ENCODE results near the gene EYS. TPM values are rescaled to one million over a fixed set of nuclear protein-coding genes. Genes with fewer than 3 reads are reported as not detected.

EYS gene
- total RNA-seq, 1 experiment from 2014 or later: not detected

DNA sequence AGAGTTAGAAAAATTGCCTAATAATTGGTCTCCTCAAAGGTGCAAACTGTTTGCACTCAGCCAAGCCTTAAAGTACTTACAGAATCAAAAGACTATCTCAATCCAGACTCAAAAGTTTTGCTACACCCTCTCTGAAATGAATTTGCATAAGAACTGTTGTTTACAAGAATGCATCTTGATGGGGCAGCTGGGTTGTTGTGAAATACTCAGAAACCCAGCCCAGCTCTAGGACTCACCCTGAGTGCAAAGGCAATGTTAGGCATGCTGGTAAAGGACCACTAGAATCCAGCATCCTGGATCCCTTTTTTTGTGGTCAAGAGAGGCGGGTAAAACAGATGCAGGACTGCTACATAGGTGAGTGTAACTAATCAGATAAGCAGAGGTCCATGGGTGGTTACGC is 700.2 kb downstream of the EYS start:
- Histone ChIP-seq H2BK15ac (ENCODE audit: low read depth, low read length) (no peak overlapping the region), H2AK5ac (ENCODE audit: insufficient read length, low read length) (no peak overlapping the region), H3K9me3 (ENCODE audit: control insufficient read depth, low read depth, low read length) (no peaks in the 10 kb centered on the region), H4K8ac (replicated peaks; ENCODE audit: insufficient read length, low read depth, low read length) (no peak overlapping the region), H4K91ac (ENCODE audit: insufficient read length, low read depth, low read length) (no peak overlapping the region), H3K56ac (ENCODE audit: insufficient read length, low read depth, low read length) (no peak overlapping the region), H3K23ac (ENCODE audit: insufficient read length, low read depth, low read length) (no peak overlapping the region), H3K23me2 (ENCODE audit: insufficient read length, low read depth, low read length, poor library complexity, severe bottlenecking) (no peaks in the 10 kb centered on the region), H3T11ph (ENCODE audit: low read length) (no peak overlapping the region), H3K79me2 (ENCODE audit: insufficient read depth, low read length) (no peaks in the 10 kb centered on the region), H2BK120ac (ENCODE audit: low read depth, low read length, poor library complexity, severe bottlenecking) (no peak overlapping the region), H3K4ac (ENCODE audit: low read depth, low read length) (no peak overlapping the region), H3K79me1 (ENCODE audit: insufficient read depth, low read depth, low read length, poor library complexity, severe bottlenecking) (no peaks in the 10 kb centered on the region), H3K27me3 (ENCODE audit: insufficient read depth, low read length) (no peaks in the 10 kb centered on the region), H2BK5ac (ENCODE audit: insufficient read length, low read length) (no peak overlapping the region), H2AFZ (ENCODE audit: low read length) (no peak overlapping the region), H2BK12ac (ENCODE audit: insufficient read length, low read depth, low read length) (no peak overlapping the region), H4K20me1 (ENCODE audit: control insufficient read depth, insufficient read depth, insufficient read length) (no peaks in the 10 kb centered on the region), H4K5ac (ENCODE audit: insufficient read length, low read depth, low read length) (no peak overlapping the region), H3K18ac (ENCODE audit: insufficient read length, low read depth, low read length) (no peak overlapping the region), H3K14ac (ENCODE audit: insufficient read depth, low read length) (no peak overlapping the region), H2BK20ac (ENCODE audit: low read depth, low read length, poor library complexity, severe bottlenecking) (no peak overlapping the region), H3K4me2 (ENCODE audit: insufficient read depth, insufficient read length, low read length) (no peak overlapping the region), H3K9ac (ENCODE audit: extremely low read depth, insufficient read length, low read length) (no peak overlapping the region), H3K4me1 (ENCODE audit: insufficient read depth, low read length) (no peaks in the 10 kb centered on the region; the same call in 1 of the 2 replicates), H3K27ac (ENCODE audit: insufficient read length, low read depth, low read length) (no peak overlapping the region)
- Mint-ChIP-seq H3K27me3 (ENCODE audit: low read depth) (no peaks in the 10 kb centered on the region), H3K36me3 (ENCODE audit: insufficient read depth in 1 of 3, low read depth in 3 of 3) (peaks cover 0 to 15% (median 4%) of the 10 kb centered on the region in 3 experiments; a peak in 4 of 7 replicates), H3K4me1 (peaks cover 9 to 14% of the 10 kb centered on the region in 2 experiments), H3K4me3 (no peak overlapping the region), H3K9me3 (peaks cover 12 to 25% of the 10 kb centered on the region in 2 experiments), H3K27ac (no peak overlapping the region)
- no peak for DNase-seq
- no CpG with 5 or more reads among the region's 2 CpGs for WGBS (ENCODE audit: extremely low coverage, insufficient read length, low lambda C conversion rate)
- TF ChIP-seq CTCF (conservative IDR thresholded peaks at IDR 0.05): no peak
